Measurements from ENCODE around the gene ITGB1BP1.

GRCh38 chr2:9462886-9463697 is 39.8 kb upstream of the ITGB1BP1 start:
- TF ChIP-seq CTCF (IDR thresholded peaks at IDR 0.05) (no peak), POLR2A (IDR thresholded peaks at IDR 0.05) (no peak)

Measured in Peyer's patch (tissue), 4 donors.